Measurements from ENCODE around the gene CIAO2B. TPM values are rescaled to one million over a fixed set of nuclear protein-coding genes. Genes with fewer than 3 reads are reported as not detected.

Gene CIAO2B
- total and polyA plus RNA-seq, 2 experiments from 2014 or later: 92.4 to 181 TPM

DNA sequence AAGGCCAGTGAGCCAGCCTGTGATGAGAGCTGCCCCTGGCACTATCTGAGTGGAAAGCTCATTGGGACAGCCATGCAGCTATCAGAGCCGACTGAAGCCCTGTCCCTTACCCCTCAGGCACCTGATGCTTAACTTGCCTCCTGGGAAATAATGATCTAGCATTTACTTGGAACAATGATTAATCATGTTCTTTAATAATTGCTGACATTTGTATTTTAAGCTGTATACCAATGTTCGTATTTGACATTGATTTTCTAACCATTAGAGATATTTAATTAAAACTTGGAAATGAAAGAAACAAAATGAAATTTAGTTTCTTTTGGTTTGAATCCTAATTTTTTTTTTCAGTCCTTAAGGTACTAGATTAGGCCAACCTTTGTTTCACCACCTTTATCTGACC, 43.4 kb downstream of the CIAO2B start:
- Mint-ChIP-seq H3K27ac (no peak overlapping the region), H3K36me3 (ENCODE audit: low read depth) (peaks cover 29% of the 10 kb centered on the region), H3K27me3 (ENCODE audit: insufficient read depth, low read depth, poor library complexity) (peaks cover 4% of the 10 kb centered on the region), H3K4me3 (no peak overlapping the region), H3K4me1 (peaks cover 7% of the 10 kb centered on the region; the same call in 1 of the 3 replicates), H3K9me3 (no peaks in the 10 kb centered on the region; the same call in 2 of the 3 replicates)
- TF ChIP-seq, protein P1, sequence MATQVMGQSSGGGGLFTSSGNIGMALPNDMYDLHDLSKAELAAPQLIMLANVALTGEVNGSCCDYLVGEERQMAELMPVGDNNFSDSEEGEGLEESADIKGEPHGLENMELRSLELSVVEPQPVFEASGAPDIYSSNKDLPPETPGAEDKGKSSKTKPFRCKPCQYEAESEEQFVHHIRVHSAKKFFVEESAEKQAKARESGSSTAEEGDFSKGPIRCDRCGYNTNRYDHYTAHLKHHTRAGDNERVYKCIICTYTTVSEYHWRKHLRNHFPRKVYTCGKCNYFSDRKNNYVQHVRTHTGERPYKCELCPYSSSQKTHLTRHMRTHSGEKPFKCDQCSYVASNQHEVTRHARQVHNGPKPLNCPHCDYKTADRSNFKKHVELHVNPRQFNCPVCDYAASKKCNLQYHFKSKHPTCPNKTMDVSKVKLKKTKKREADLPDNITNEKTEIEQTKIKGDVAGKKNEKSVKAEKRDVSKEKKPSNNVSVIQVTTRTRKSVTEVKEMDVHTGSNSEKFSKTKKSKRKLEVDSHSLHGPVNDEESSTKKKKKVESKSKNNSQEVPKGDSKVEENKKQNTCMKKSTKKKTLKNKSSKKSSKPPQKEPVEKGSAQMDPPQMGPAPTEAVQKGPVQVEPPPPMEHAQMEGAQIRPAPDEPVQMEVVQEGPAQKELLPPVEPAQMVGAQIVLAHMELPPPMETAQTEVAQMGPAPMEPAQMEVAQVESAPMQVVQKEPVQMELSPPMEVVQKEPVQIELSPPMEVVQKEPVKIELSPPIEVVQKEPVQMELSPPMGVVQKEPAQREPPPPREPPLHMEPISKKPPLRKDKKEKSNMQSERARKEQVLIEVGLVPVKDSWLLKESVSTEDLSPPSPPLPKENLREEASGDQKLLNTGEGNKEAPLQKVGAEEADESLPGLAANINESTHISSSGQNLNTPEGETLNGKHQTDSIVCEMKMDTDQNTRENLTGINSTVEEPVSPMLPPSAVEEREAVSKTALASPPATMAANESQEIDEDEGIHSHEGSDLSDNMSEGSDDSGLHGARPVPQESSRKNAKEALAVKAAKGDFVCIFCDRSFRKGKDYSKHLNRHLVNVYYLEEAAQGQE (IDR thresholded peaks at IDR 0.05; ENCODE audit: unreplicated experiment): no peak
- TF ChIP-seq ZNF331 (CRISPR knock-in tag; IDR thresholded peaks at IDR 0.05; ENCODE audit: low read depth) (no peak), ZNF114 (CRISPR knock-in tag; IDR thresholded peaks at IDR 0.05) (no peak), CREB1 (CRISPR knock-in tag; IDR thresholded peaks at IDR 0.05; ENCODE audit: low read depth) (no peak), STAT1 (IDR thresholded peaks at IDR 0.05; ENCODE audit: unreplicated experiment) (no peak), POLR2AphosphoS5 (IDR thresholded peaks at IDR 0.05; ENCODE audit: low read depth) (no peak), EZH2 (IDR thresholded peaks at IDR 0.05; ENCODE audit: low read depth, unreplicated experiment) (no peak), EZH2phosphoT487 (IDR thresholded peaks at IDR 0.05; ENCODE audit: unreplicated experiment) (no peak), NANOG (IDR thresholded peaks at IDR 0.05; ENCODE audit: borderline replicate concordance) (no peak)
- TF ChIP-seq, protein P2, sequence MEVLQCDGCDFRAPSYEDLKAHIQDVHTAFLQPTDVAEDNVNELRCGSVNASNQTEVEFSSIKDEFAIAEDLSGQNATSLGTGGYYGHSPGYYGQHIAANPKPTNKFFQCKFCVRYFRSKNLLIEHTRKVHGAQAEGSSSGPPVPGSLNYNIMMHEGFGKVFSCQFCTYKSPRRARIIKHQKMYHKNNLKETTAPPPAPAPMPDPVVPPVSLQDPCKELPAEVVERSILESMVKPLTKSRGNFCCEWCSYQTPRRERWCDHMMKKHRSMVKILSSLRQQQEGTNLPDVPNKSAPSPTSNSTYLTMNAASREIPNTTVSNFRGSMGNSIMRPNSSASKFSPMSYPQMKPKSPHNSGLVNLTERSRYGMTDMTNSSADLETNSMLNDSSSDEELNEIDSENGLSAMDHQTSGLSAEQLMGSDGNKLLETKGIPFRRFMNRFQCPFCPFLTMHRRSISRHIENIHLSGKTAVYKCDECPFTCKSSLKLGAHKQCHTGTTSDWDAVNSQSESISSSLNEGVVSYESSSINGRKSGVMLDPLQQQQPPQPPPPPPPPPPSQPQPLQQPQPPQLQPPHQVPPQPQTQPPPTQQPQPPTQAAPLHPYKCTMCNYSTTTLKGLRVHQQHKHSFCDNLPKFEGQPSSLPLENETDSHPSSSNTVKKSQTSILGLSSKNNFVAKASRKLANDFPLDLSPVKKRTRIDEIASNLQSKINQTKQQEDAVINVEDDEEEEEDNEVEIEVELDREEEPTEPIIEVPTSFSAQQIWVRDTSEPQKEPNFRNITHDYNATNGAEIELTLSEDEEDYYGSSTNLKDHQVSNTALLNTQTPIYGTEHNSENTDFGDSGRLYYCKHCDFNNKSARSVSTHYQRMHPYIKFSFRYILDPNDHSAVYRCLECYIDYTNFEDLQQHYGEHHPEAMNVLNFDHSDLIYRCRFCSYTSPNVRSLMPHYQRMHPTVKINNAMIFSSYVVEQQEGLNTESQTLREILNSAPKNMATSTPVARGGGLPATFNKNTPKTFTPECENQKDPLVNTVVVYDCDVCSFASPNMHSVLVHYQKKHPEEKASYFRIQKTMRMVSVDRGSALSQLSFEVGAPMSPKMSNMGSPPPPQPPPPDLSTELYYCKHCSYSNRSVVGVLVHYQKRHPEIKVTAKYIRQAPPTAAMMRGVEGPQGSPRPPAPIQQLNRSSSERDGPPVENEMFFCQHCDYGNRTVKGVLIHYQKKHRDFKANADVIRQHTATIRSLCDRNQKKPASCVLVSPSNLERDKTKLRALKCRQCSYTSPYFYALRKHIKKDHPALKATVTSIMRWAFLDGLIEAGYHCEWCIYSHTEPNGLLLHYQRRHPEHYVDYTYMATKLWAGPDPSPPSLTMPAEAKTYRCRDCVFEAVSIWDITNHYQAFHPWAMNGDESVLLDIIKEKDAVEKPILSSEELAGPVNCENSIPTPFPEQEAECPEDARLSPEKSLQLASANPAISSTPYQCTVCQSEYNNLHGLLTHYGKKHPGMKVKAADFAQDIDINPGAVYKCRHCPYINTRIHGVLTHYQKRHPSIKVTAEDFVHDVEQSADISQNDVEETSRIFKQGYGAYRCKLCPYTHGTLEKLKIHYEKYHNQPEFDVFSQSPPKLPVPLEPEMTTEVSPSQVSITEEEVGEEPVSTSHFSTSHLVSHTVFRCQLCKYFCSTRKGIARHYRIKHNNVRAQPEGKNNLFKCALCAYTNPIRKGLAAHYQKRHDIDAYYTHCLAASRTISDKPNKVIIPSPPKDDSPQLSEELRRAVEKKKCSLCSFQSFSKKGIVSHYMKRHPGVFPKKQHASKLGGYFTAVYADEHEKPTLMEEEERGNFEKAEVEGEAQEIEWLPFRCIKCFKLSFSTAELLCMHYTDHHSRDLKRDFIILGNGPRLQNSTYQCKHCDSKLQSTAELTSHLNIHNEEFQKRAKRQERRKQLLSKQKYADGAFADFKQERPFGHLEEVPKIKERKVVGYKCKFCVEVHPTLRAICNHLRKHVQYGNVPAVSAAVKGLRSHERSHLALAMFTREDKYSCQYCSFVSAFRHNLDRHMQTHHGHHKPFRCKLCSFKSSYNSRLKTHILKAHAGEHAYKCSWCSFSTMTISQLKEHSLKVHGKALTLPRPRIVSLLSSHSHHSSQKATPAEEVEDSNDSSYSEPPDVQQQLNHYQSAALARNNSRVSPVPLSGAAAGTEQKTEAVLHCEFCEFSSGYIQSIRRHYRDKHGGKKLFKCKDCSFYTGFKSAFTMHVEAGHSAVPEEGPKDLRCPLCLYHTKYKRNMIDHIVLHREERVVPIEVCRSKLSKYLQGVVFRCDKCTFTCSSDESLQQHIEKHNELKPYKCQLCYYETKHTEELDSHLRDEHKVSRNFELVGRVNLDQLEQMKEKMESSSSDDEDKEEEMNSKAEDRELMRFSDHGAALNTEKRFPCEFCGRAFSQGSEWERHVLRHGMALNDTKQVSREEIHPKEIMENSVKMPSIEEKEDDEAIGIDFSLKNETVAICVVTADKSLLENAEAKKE (CRISPR knock-in tag; IDR thresholded peaks at IDR 0.05): no peak
- TF ChIP-seq, protein P3, sequence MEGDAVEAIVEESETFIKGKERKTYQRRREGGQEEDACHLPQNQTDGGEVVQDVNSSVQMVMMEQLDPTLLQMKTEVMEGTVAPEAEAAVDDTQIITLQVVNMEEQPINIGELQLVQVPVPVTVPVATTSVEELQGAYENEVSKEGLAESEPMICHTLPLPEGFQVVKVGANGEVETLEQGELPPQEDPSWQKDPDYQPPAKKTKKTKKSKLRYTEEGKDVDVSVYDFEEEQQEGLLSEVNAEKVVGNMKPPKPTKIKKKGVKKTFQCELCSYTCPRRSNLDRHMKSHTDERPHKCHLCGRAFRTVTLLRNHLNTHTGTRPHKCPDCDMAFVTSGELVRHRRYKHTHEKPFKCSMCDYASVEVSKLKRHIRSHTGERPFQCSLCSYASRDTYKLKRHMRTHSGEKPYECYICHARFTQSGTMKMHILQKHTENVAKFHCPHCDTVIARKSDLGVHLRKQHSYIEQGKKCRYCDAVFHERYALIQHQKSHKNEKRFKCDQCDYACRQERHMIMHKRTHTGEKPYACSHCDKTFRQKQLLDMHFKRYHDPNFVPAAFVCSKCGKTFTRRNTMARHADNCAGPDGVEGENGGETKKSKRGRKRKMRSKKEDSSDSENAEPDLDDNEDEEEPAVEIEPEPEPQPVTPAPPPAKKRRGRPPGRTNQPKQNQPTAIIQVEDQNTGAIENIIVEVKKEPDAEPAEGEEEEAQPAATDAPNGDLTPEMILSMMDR (conservative IDR thresholded peaks at IDR 0.05; ENCODE audit: low read depth in 2 of 2): no peak
- TF ChIP-seq, protein P4, sequence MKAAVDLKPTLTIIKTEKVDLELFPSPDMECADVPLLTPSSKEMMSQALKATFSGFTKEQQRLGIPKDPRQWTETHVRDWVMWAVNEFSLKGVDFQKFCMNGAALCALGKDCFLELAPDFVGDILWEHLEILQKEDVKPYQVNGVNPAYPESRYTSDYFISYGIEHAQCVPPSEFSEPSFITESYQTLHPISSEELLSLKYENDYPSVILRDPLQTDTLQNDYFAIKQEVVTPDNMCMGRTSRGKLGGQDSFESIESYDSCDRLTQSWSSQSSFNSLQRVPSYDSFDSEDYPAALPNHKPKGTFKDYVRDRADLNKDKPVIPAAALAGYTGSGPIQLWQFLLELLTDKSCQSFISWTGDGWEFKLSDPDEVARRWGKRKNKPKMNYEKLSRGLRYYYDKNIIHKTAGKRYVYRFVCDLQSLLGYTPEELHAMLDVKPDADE (IDR thresholded peaks at IDR 0.05): no peak
- Histone ChIP-seq H3K4me1 (ENCODE audit: insufficient read depth) (no peaks in the 10 kb centered on the region; the same call in 1 of the 2 replicates), H3K9me2 (ENCODE audit: insufficient read depth) (no peaks in the 10 kb centered on the region), H3K4me3 (no peak overlapping the region), H3F3A (replicated peaks; ENCODE audit: low read depth) (0 out of 2 replicates have a peak, but pooled peaks cover 4% of the 10 kb centered on the region), H3K27me3 (ENCODE audit: insufficient read depth) (no peaks in the 10 kb centered on the region), H3K79me2 (replicated peaks; ENCODE audit: insufficient read depth) (0 out of 2 replicates have a peak, but pooled peaks cover 10% of the 10 kb centered on the region), H2AFZ (no peak overlapping the region), H3K4me2 (no peak overlapping the region), H3K27ac (ENCODE audit: low read depth) (no peak overlapping the region), H3K36me3 (ENCODE audit: insufficient read depth) (peaks cover 2% of the 10 kb centered on the region; the same call in 1 of the 2 replicates), H4K20me1 (replicated peaks; ENCODE audit: insufficient read depth) (peaks cover 2% of the 10 kb centered on the region; the same call in 1 of the 2 replicates)
- no peak for ATAC-seq
- no peak for DNase-seq (ENCODE audit: low spot score)

Measured in GM23338 (cell line).